T follicular helper cell (primary cell): Measurements from ENCODE around the gene TRMT1.
A peak's percentile ranks its signal among the peaks of the same experiment; 100 is the strongest.
"Not testable (repeated sequence)": the region's sequence is repeated elsewhere in the genome, so short reads cannot be mapped to it uniquely, and the experiment has no call there.

ENCODE experiments used
- DNase-seq: peaks from one replicate; pipeline ENCODE4 v3.0.0-alpha.2; 2020; ENCODE audit warnings: low read depth

Gene TRMT1

DNA sequence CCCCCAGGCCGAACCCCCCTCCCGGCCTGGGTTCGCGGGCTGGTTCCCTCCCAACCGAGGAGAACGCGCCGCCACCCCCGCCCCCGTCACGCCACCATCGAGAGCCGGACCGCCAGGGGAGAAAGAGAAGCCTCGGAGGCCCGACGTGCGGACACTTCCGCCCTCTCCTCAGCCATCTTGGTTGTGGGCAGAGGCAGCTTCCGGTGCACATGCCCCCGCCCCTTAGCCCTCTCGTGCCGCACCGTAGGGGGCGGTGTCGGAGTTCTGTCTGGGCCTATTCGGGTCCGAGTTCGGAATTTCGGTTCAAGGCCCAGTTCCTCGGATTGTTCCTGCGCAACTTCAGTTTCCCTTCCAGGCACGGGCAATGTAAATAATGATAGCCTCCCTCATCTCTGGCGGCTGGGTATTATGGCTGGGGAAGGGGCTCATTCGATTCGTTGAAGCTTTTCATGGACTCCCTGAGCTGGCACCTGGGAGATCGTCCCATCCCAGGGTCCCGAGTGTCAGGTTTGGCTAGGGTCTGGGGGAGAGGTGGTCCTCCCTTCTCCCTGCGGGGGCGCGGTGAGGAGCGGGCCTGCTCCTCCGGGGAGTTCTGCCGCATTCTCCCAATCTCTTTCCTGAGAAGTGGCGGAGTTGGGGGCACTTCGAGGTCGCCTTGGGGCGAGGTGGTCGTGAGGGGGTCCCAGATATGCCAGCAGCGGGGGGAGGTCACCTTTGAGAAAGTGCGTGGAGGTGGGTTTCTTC lies 33.8 kb upstream of the TRMT1 start, which contains the start of the genes IER2 and STX10:
TSS of gene IER2 (plus strand) at position 225 of the 744 bp plus-strand sequence. CDS start 2,776 bp downstream, outside the sequence.
TSS of gene STX10 (minus strand) at position 189 of the 744 bp plus-strand sequence. CDS start 202 bp downstream, outside the sequence.
- DNase-seq, result peak; percentile 90

DNA sequence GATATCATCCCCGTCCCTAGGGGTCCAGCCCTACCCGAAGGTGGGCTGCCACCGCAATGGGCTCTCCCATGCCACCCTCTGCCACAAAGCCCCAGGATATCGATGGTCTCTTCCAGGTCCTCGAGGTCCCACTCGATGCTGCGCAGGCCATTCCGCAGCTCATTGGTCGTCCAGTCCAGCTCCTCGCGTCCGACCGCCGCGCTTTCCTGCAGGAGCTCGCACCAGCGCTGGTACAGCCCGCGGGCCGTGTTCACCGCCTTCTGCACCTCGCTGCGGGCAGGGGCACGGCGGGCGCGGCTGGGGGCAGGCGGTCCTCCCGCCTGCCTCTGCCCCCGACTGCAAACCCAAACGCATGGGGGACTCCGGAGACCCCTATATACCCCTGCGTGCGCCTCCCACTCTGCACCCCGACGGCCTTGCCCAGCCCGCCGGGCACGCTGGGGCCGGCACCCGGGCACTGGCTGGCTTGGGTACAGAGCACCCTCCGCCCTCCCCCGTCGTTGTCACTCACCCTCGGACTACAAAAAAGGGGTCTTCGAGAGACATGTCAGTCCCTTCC lies 33.2 kb upstream of the TRMT1 start:
- DNase-seq, result no peak

DNA sequence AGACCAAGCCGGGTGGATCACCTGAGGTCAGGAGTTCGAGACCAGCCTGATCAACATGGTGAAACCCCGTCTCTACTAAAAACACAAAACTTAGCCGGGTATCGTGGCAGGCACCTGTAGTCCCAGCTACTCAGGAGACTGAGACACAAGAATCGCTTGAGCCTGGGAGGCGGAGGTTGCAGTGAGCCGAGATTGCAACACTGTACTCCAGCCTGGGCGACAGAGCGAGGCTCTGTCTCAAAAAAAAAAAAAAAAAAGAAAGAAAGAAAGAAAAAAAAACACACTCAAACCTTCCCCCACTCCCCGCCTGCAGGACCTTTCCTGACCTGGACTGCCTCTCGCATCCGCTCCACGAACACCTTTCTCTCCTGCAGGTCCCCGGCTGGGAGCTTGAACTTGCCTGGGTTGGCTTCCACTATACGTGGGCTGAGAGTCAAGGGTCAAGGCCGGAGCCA lies 32.7 kb upstream of the TRMT1 start:
- not testable (repeated sequence) for DNase-seq

DNA sequence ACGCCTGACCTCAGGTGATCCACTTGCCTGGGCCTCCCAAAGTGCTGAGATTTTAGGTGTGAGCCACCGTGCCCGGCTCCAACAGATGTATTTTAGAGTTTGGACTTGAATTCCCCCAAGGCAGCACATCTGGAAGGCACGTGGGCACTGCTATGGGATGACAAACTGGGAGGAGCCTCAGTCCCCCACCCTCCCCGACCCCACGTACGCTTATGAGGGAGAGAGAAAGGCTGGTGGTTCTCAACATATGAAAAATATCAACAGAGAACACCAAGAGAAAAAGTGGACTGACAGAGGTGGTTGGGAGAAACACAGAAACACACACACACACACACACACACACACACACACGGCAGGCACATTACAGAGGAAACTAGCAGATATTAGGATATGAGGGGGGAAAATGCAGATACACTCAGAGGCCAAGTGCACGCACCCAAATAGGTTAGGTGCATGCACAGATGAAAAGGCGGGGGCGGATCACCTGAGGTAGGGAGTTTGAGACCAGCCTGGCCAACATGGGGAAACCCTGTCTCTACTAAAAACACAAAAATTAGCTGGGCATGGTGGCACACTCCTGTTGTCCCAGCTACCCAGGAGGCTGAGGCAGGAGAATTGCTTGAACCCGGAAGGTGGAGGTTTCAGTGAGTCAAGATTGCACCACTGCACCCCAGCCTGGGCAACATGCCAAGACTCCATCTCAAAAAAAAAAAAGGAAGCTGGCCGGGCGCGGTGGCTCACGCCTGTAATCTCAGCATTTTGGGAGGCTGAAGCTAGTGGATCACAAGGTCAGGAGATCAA lies 30.4 kb upstream of the TRMT1 start:
- no peak for DNase-seq

DNA sequence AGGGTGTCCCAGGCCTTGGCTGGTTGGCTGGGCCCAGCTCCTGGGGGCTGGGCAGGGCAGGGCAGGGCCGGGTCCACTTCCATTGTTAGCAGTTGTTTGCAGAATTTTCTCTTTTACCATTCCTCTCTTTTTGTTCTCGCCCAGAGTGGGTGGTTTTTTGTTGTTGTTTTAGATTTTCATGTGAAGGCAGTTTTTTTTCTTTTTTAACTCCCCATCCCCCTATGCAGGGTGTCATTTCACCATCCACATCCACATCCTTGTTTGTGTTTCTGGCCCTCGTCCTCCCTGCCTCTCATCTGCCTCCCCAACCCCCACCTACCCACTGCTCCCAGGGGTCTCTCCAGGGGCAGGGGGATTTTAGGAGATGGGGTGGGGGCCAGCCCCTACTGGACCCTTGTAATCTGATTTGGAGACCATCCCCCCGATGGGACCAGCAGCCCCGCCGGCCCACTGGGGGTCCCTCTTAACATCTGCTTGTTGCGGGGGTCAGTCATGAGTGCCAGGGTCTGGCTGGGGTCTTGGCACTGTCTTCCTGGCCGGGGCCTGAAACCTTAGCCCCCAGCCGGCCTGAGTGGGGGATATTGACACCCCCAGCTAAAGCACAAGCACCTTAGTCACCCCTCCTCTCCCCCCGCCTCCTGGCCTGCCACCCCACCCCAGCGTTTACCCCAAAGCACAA lies 23.2 kb upstream of the TRMT1 start:
- no peak for DNase-seq

DNA sequence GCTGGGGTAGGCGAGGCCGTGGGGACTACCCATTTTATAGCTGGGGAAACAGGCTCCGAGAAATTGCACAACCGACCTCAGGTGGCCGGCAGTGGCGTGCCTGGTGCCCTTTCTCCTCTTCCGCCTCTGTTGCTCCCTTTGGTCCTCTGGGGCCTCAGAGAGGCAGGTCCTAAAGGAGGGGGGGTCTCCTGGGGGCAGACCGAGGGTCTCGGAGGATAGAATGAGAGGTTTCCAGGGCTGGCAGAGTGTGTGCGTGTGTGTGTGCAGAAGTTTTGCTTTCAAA lies 22.3 kb upstream of the TRMT1 start:
- DNase-seq, result no peak

DNA sequence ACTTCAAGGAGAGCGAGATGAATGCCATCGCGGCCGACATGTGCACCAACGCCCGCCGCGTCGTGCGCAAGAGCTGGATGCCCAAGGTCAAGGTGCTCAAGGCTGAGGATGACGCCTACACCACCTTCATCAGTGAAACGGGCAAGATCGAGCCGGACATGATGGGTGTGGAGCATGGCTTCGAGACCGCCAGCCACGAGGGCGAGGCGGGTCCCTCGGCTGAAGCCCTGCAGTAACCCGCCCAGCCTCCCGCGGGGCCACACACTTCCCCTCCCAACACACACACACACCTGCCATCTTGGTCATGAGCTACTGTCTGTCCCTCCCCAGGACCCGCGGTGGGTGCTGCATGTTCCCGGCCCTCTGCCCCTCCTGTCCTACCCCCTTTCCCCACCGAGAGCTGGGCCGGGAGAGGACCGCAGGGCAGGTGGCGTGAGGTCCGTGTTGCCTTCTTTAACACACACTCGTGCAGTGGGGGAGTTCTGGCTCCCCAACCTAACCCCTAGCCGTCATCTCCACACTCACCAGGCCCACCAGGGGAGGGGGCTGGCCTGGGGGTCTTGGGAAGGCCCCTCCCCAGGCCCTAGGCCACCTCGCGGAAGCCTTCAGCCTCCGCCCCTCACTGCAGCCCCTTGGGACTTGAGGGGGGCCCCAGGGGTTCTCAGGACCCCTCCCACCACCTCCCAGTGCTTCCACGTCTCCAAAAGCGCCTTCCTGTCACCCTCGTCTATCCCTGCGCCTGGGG lies 21.8 kb upstream of the TRMT1 start:
- DNase-seq, result no peak

DNA sequence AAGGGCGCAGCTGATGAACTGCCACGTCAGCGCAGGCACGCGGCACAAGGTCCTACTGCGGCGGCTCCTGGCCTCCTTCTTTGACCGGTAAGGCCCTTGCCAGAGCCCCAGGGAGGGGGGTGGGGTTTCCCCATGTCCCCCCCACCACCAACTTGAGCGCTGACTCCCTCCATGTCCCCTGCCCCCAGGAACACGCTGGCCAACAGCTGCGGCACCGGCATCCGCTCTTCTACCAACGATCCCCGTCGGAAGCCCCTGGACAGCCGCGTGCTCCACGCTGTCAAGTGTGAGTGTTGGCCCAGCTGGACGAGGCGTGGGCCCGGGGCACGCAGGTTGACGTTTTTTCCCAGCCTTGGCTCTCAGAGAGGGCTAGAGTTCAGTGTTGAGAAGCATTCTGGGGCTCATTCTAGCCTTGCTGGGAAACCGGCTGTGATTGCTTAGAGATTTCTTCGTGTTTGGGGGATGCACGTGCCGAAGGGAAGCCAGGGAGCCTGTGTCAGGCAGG lies 20.8 kb upstream of the TRMT1 start:
- no peak for DNase-seq

DNA sequence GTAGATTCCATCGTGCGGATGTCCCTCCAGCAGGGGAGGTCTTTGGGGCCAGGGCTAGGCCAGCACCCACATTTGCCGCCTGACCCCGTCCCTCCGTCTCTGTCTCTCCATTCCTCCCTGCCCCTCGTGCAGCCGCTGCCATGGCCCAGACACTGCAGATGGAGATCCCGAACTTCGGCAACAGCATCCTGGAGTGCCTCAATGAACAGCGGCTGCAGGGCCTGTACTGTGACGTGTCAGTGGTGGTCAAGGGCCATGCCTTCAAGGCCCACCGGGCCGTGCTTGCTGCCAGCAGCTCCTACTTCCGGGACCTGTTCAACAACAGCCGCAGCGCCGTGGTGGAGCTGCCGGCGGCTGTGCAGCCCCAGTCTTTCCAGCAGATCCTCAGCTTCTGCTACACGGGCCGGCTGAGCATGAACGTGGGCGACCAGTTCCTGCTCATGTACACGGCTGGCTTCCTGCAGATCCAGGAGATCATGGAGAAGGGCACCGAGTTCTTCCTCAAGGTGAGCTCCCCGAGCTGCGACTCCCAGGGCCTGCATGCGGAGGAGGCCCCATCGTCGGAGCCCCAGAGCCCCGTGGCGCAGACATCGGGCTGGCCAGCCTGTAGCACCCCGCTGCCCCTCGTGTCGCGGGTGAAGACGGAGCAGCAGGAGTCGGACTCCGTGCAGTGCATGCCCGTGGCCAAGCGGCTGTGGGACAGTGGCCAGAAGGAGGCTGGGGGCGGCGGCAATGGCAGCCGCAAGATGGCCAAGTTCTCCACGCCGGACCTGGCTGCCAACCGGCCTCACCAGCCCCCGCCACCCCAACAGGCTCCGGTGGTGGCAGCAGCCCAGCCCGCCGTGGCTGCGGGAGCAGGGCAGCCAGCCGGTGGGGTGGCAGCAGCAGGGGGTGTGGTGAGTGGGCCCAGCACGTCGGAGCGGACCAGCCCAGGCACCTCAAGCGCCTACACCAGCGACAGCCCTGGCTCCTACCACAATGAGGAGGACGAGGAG lies 18.8 kb upstream of the TRMT1 start:
- no peak for DNase-seq

DNA sequence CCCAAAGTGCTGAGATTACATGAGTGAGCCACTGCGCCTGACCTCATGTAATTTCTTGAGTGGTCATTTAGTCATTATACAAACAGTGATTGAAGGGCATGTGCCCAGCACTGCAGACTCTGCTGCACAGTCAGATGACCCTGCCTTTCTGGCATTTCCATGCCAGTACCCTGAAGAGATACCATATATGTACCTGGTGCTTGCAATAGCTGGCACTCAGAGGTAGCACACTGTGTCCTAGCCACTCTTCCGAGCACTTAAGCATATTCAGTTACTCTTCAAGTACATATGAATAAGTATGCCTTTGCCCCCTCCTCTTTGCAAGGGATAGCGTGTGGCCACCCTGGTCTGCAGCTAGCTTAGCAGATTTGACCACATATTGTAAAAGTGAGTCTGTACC lies 18.1 kb upstream of the TRMT1 start:
- no peak for DNase-seq

DNA sequence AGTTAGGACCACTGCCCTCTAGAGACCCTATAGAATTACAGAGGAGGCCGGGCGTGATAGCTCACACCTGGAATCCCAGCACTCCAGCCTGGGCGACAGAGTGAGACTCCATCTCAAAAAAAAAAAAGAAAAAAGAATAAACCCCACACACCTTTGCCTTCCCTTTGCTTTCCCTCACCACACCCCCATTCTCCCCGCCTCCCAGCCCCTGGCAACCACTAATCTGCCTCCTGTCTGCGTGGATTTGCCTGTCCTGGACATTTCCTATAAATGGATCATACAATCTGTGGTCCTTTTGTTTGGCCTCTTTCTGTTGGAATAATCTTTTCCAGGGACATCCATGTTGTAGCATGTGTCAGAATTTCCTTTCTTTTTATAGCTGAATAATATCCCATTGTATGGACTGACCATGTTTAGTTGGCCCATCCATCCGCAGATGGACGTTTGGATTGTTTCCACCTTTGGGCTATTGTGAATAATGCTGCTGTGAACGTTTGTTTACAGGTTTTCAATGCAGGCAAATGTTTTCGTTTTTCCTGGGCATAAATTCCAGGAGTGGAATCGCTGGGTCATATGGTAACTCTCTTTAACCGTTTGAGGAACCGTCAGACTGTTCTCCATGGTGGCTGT lies 16.8 kb upstream of the TRMT1 start:
- no peak for DNase-seq

DNA sequence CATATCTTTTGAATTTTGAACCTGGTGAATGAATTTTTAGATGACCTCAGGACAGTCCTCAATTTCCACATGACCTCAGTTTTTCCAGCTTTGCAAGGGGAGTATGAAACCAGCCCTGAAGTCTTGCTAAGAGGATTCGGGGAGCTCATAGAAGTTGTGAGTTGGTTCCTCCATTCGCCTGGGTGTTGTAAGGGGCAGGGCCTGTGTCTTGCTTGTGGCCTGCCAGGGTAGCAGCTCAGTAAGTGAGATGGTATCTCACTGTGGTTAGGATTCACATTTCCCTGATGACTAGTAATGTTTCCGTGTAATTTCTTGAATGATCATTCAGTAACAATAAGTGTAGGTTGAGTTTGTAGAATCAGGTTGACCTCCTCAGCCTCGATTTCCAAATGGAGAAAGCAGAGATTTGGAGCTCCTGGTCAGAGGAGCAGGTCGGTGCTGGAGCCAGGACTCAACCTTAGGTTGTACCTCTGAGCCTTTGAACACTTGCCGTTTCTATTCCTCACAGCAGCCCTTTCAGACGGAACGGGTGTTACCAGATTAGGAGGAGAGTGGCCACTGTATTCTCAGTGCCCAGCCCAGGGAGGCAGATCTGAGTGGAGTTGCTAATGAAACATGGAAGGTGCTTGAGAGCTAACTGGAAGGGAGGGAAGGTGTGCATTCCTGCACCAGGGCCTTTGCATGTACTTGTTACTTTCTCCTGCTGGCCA lies 16.1 kb upstream of the TRMT1 start:
- DNase-seq, result no peak

DNA sequence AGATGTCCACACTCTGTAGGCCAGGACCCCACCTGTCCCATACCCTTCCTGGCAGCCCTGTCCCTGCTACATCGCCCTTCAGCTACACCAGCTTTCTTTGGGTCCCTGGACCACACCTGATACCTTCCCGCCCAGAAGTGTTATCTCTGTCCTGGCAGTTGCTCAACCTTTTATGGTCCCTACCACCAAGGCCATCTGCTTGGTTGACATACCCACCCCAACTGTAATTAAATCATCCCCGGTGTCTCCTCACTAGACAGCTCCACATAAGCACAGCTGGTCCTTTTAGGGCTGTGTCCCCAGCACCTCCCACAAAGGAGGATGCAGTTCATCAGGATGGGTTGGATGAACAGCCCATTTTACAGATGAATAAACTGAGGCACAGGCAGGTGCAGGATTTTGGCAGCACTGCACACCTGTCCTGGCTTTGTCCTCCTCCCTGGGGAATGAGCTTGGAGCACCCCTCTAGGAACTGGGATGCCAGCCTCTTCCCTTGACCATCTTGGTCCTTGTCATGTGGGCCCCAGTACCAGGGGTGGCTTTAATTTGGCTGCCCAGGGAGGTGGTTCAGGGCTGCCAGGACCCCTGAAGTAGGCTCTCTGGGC lies 14.4 kb upstream of the TRMT1 start:
- no peak for DNase-seq

DNA sequence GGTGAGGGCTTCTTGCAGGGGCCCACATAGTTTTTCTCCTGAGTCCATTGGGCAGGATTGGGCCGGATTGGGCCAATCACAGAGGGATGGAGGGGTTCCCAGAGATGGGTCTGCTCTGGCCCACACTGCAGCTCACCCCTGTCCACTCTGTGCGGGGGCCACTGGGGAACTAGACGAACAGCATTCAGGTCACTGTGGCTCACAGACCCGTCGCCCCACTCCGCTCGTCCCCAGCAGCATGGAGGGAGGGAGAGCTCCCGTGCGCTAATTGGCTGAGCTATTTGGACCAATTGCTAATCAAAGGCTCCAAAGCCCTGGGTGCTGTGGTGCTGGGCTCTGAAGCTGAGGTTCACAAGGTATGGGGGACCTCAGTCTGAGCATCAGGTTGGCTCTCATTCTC lies 12.8 kb upstream of the TRMT1 start:
- no peak for DNase-seq

DNA sequence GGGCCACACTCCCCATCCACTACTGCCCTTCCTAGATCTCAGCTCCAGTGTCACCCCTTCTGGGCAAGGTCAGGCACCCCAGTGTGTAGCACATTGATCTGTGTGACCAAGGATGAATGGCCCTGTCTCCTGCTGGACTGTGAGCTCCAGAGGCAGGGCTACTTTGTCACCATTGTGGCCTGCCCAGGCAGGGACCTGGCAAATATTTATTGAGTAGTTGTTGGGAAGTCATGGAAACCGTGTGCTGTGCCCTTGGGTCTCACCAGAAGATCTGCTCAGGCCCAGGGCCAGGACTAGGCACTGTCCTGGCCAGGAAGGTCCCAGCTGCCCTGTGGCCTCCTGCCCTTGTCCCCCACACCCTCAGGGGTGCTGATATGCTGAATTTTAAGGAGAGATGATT lies 12.0 kb upstream of the TRMT1 start:
- DNase-seq, result no peak

DNA sequence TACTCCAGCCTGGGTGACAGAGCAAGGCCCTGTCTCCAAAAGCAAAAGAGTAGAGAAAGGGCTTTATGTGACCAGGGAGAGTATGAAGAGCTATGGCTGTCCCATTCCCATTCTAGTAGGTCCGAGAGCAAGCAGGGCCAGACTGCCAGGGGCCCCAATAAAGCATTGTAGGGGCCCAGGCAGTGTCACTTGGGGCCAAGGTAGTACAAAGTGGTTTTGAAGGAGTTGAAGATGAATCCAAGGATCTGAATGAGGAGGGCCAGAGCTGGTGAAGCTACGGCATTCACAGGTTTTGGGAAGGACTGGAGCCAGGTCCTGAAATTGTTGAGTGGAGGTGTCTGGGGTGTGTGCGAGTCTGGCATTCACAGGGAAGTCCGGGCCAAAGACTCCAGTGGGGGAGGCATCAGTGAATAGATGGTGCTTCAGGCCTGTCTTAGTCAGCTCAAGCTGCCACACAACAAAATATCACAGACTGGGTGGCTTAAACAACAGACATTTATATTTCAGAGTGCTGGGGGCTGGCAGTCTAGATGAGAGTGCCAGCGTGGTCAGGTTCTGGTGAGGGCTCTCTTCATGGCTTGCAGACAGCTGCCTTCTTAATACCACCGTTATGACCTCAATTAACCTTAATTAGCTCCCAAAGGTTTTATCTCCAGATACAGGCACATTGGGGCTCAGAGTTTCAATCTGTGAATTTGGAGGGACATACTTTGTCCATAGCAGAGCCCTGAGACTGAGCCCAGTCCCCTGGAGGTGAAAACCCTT lies 11.5 kb upstream of the TRMT1 start:
- DNase-seq, result no peak

DNA sequence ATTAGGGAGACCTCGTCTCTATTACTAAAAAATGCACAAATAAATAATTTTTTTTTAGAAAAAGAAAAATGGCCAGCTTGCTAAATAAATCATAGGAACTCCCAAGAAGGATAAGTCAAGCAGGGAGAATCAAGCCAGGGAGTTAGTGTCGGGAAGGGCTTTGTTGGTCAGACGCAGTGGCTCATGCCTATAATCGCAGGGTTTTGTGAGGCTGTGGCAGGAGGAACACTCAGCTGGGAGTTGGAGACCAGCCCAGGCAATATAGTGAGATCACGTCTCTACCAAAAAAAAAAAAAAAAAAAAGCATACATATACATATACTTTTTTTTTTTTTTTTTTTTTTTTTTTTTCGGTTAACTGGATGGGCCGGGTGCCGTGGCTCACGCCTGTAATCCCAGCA lies 10.5 kb upstream of the TRMT1 start:
- no peak for DNase-seq
